HEK293 (cell line): ENCODE results near the gene PPEF1.

ENCODE experiments used
- TCF7L2 ChIP-seq: IDR thresholded peaks from 2 replicates; pipeline ENCODE4 v1.6.1; 2011; ENCODE audit warnings: low read depth, mild to moderate bottlenecking, inconsistent platforms, low read length, moderate library complexity, borderline replicate concordance
- TF ChIP-seq, protein P1 (sequence below): IDR thresholded peaks from 2 replicates; pipeline ENCODE4 v1.6.1; 2011; ENCODE audit warnings: mild to moderate bottlenecking, low read depth, low read length, borderline replicate concordance

GRCh38 chrX:18674788-18675735 lies 32.4 kb upstream of the PPEF1 start:
- no peak for TF ChIP-seq TCF7L2
- TF ChIP-seq, protein P1, sequence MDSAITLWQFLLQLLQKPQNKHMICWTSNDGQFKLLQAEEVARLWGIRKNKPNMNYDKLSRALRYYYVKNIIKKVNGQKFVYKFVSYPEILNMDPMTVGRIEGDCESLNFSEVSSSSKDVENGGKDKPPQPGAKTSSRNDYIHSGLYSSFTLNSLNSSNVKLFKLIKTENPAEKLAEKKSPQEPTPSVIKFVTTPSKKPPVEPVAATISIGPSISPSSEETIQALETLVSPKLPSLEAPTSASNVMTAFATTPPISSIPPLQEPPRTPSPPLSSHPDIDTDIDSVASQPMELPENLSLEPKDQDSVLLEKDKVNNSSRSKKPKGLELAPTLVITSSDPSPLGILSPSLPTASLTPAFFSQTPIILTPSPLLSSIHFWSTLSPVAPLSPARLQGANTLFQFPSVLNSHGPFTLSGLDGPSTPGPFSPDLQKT = peak; percentile 97
